ENCODE measurements around the gene GPC5.

GRCh38 chr13:91710733-91711132 lies 312.3 kb downstream of the GPC5 start:
- TF ChIP-seq CTCF (IDR thresholded peaks at IDR 0.05) (no peak), JUN (IDR thresholded peaks at IDR 0.05) (no peak), EHF (CRISPR knock-in tag; IDR thresholded peaks at IDR 0.05) (no peak), REST (IDR thresholded peaks at IDR 0.05) (no peak), PHF8 (IDR thresholded peaks at IDR 0.05; ENCODE audit: borderline replicate concordance, low read depth) (no peak)

All from A549 (cell line).